GM23338 (cell line): Measurements from ENCODE around the gene GRM4. TPM values are rescaled to one million over a fixed set of nuclear protein-coding genes. Genes with fewer than 3 reads are reported as not detected.

Experiments used
- ATAC-seq: fragments of 200-7000 bp; cut with Tn5 transposase; 3 replicates; pipeline ENCODE4 v1.9.1; 2020
- DNase-seq: peaks from one replicate; pipeline ENCODE4 v3.0.0-alpha.2; 2015; ENCODE audit warnings: low spot score
- H2AFZ ChIP-seq: fragments of 200-600 bp; sonication (generic); 2 replicates; pipeline ENCODE4 v1.8.0; 2016; ENCODE audit warnings: antibody characterized with exemption, mild to moderate bottlenecking, moderate library complexity
- H3F3A ChIP-seq: fragments of 200-600 bp; sonication (generic); replicated peaks from 2 replicates; pipeline ENCODE4 v1.8.0; 2017; ENCODE audit warnings: antibody characterized with exemption, mixed run types, low read depth
- H3K27ac ChIP-seq: fragments of 200-600 bp; sonication (generic); 2 replicates; pipeline ENCODE4 v1.6.1; 2016; ENCODE audit warnings: low read depth
- H3K27me3 ChIP-seq: fragments of 200-600 bp; sonication (generic); 2 replicates; pipeline ENCODE4 v1.8.0; 2016; ENCODE audit warnings: mild to moderate bottlenecking, mixed run types, moderate library complexity; ENCODE audit not compliant: insufficient read depth
- H3K36me3 ChIP-seq: fragments of 200-600 bp; sonication (generic); 2 replicates; pipeline ENCODE4 v1.8.0; 2016; ENCODE audit warnings: mild to moderate bottlenecking; ENCODE audit not compliant: insufficient read depth
- H3K4me1 ChIP-seq: fragments of 200-600 bp; sonication (generic); 2 replicates; pipeline ENCODE4 v1.8.0; 2016; ENCODE audit warnings: mild to moderate bottlenecking, moderate library complexity; ENCODE audit not compliant: insufficient read depth
- H3K4me2 ChIP-seq: fragments of 200-600 bp; sonication (generic); 2 replicates; pipeline ENCODE4 v1.7.1; 2017; ENCODE audit warnings: mixed run types
- H3K4me3 ChIP-seq: fragments of 200-600 bp; sonication (generic); 2 replicates; pipeline ENCODE4 v1.6.1; 2016; ENCODE audit warnings: mixed run types
- H3K79me2 ChIP-seq: fragments of 200-600 bp; sonication (generic); replicated peaks from 2 replicates; pipeline ENCODE4 v1.8.0; 2017; ENCODE audit warnings: mild to moderate bottlenecking; ENCODE audit not compliant: insufficient read depth
- H3K9me2 ChIP-seq: fragments of 200-600 bp; sonication (generic); 2 replicates; pipeline ENCODE4 v1.8.0; 2017; ENCODE audit not compliant: insufficient read depth
- H4K20me1 ChIP-seq: fragments of 200-600 bp; sonication (generic); replicated peaks from 2 replicates; pipeline ENCODE4 v1.8.0; 2017; ENCODE audit warnings: mild to moderate bottlenecking; ENCODE audit not compliant: insufficient read depth
- H3K27ac Mint-ChIP-seq: 2 replicates; pipeline ENCODE4 v1.8.0; 2020; ENCODE audit warnings: inconsistent platforms, mild to moderate bottlenecking, moderate library complexity, mixed read lengths
- H3K27me3 Mint-ChIP-seq: 3 replicates; pipeline ENCODE4 v1.8.0; 2022; ENCODE audit warnings: low read depth, mild to moderate bottlenecking, moderate library complexity, mixed read lengths, inconsistent platforms; ENCODE audit not compliant: insufficient read depth, poor library complexity
- H3K36me3 Mint-ChIP-seq: 3 replicates; pipeline ENCODE4 v1.8.0; 2021; ENCODE audit warnings: low read depth, mild to moderate bottlenecking, inconsistent platforms, moderate library complexity, mixed read lengths
- H3K4me1 Mint-ChIP-seq: 3 replicates; pipeline ENCODE4 v1.8.0; 2020; ENCODE audit warnings: mild to moderate bottlenecking, inconsistent platforms, mixed read lengths
- H3K4me3 Mint-ChIP-seq: 3 replicates; pipeline ENCODE4 v1.8.0; 2021; ENCODE audit warnings: moderate library complexity, mild to moderate bottlenecking, inconsistent platforms, mixed read lengths
- H3K9me3 Mint-ChIP-seq: 3 replicates; pipeline ENCODE4 v1.8.0; 2020; ENCODE audit warnings: moderate library complexity, mild to moderate bottlenecking, inconsistent platforms, mixed read lengths
- CTCF ChIP-seq, 2 experiments: fragments of 200-600 bp in 1 of 2; sonication (generic) in 1 of 2; conservative IDR thresholded peaks; 2 replicates each; pipeline versions ENCODE4 v1.5.1 to v1.6.1; 2016 to 2017; ENCODE audit warnings: antibody characterized with exemption in 2 of 2, low read depth in 2 of 2, mild to moderate bottlenecking in 2 of 2, moderate library complexity in 1 of 2
- POLR2AphosphoS5 ChIP-seq: IDR thresholded peaks from 2 replicates; pipeline ENCODE4 v1.6.1; 2016; ENCODE audit warnings: antibody characterized with exemption, low read depth
- REST ChIP-seq: IDR thresholded peaks from one replicate; pipeline ENCODE4 v1.6.1; 2018; ENCODE audit warnings: antibody characterized with exemption; ENCODE audit not compliant: unreplicated experiment
- ZNF331 ChIP-seq: fragments of 250-450 bp; sonication (Bioruptor Pico); IDR thresholded peaks from 2 replicates; pipeline ENCODE4 v1.5.0; 2020; ENCODE audit warnings: low read depth, mild to moderate bottlenecking, moderate library complexity
- polyA plus RNA-seq: library from polyadenylated mRNA; unstranded; fragments of >200 nt; fragmentation: Nextera tagmentation; extraction: Ambion mirVana; gene quantifications from 2 replicates; pipeline ENCODE4 v1.2.1, GENCODE V29; 2016
- total RNA-seq: library from RNA; depleted of rRNA; stranded (reverse); fragments of >200 nt; shearing (Covaris generic); gene quantifications from 2 replicates; pipeline ENCODE4 v1.2.3, GENCODE V29; 2014

Gene GRM4
- total and polyA plus RNA-seq, 2 experiments from 2014 or later: 7.0 to 30.6 TPM

- DNase-seq: peak; percentile 65
- no peaks in the 10 kb centered on the region for H3K36me3 ChIP-seq
Observed at GRCh38 chr6:34074064-34074742, 71.7 kb downstream of the GRM4 start.

More at GRCh38 chr6:34074064-34074742, 71.7 kb downstream of the GRM4 start:
- Histone ChIP-seq H3K79me2 (no peaks in the 10 kb centered on the region), H3K27me3 (no peaks in the 10 kb centered on the region), H3K4me3 (no peak overlapping the region), H3K9me2 (no peaks in the 10 kb centered on the region), H4K20me1 (no peaks in the 10 kb centered on the region), H3K27ac (no peak overlapping the region), H3F3A (peaks cover 21% of the 10 kb centered on the region), H3K4me1 (peaks cover 4% of the 10 kb centered on the region; the same call in 1 of the 2 replicates), H2AFZ (no peak overlapping the region), H3K4me2 (no peak overlapping the region)
- Mint-ChIP-seq H3K27me3 (peaks cover 5% of the 10 kb centered on the region), H3K4me3 (no peak overlapping the region), H3K4me1 (peaks cover 27% of the 10 kb centered on the region), H3K36me3 (no peaks in the 10 kb centered on the region; the same call in 2 of the 3 replicates), H3K9me3 (no peaks in the 10 kb centered on the region), H3K27ac (no peak overlapping the region)
- peak; percentile 89 for ATAC-seq
- TF ChIP-seq ZNF331: peak; percentile 43; the same call in 1 of the 2 replicates
- peak; percentile 32 to 64 for TF ChIP-seq CTCF (conservative IDR thresholded peaks at IDR 0.05; ENCODE audit: low read depth in 2 of 2)
- no peak for TF ChIP-seq REST
- TF ChIP-seq POLR2AphosphoS5: no peak
